DMS153 (cell line): Measurements from ENCODE around the gene AQP9.
"Not testable (repeated sequence)": the region's sequence is repeated elsewhere in the genome, so short reads cannot be mapped to it uniquely, and the experiment has no call there.

Experiments
- DNase-seq: peaks from one replicate; lab custom pipeline; 2025; lab: John Stamatoyannopoulos, UW

Gene AQP9

GRCh38 chr15:58138106-58138505 lies at the start of gene AQP9:
AQP9 (plus strand) TSS chr15:58138381; CDS start chr15:58138566, 185 bp downstream.
- no peak for DNase-seq

GRCh38 chr15:58095415-58095814 lies 42.8 kb upstream of the AQP9 start:
- DNase-seq: no peak

GRCh38 chr15:58096529-58097084 lies 41.6 kb upstream of the AQP9 start:
- DNase-seq: no peak

GRCh38 chr15:58103482-58103881 lies 34.7 kb upstream of the AQP9 start:
- DNase-seq: no peak

- no peak for DNase-seq
Observed at GRCh38 chr15:58108117-58108516, 30.1 kb upstream of the AQP9 start.

GRCh38 chr15:58109419-58109818 lies 28.8 kb upstream of the AQP9 start:
- no peak for DNase-seq

GRCh38 chr15:58110999-58111717 lies 27.0 kb upstream of the AQP9 start:
- no peak for DNase-seq

- DNase-seq: no peak
Observed at GRCh38 chr15:58111718-58112104, 26.5 kb upstream of the AQP9 start.

- DNase-seq: not testable (repeated sequence)
Observed at GRCh38 chr15:58113358-58113757, 24.8 kb upstream of the AQP9 start.

GRCh38 chr15:58114388-58114787 lies 23.8 kb upstream of the AQP9 start:
- no peak for DNase-seq

- DNase-seq: no peak
Observed at GRCh38 chr15:58114812-58115211, 23.4 kb upstream of the AQP9 start.

GRCh38 chr15:58115692-58116091 lies 22.5 kb upstream of the AQP9 start:
- no peak for DNase-seq

- DNase-seq: no peak
Observed at GRCh38 chr15:58117619-58118018, 20.6 kb upstream of the AQP9 start.

GRCh38 chr15:58118272-58118671 lies 19.9 kb upstream of the AQP9 start:
- DNase-seq: no peak

GRCh38 chr15:58119016-58119415 lies 19.2 kb upstream of the AQP9 start:
- DNase-seq: no peak

- DNase-seq: no peak
Observed at GRCh38 chr15:58124585-58124984, 13.6 kb upstream of the AQP9 start.

- DNase-seq: no peak
Observed at GRCh38 chr15:58125333-58125732, 12.8 kb upstream of the AQP9 start.

GRCh38 chr15:58134886-58135285 lies 3.3 kb upstream of the AQP9 start:
- DNase-seq: no peak

GRCh38 chr15:58135511-58136174 lies 2.5 kb upstream of the AQP9 start:
- DNase-seq: no peak

- DNase-seq: no peak
Observed at GRCh38 chr15:58136731-58137130, 1.4 kb upstream of the AQP9 start.

- no peak for DNase-seq
Observed at GRCh38 chr15:58137686-58138085, 495 bp upstream of the AQP9 start.

- DNase-seq: no peak
Observed at GRCh38 chr15:58139276-58139988, 1.3 kb downstream of the AQP9 start.

GRCh38 chr15:58139989-58140522 lies 1.9 kb downstream of the AQP9 start:
- no peak for DNase-seq
